ENCODE results near the gene TMOD3. TPM values are rescaled to one million over a fixed set of nuclear protein-coding genes. Genes with fewer than 3 reads are reported as not detected.

The TMOD3 gene
- total and polyA plus RNA-seq, 5 experiments from 2014 or later = 27.6 to 56.7 (median 32.6) TPM

- POLR2A ChIA-PET = interaction anchor here (0.7 kb wide), 1 partner anchor 18 kb away, joined by 4 read pairs; no protein-coding TSS in a partner anchor
- peaks cover under 1 to 49% (median 1%) of the 10 kb centered on the region in 3 donors for H3K36me3 Mint-ChIP-seq
- no peak overlapping the region for H3K27ac Mint-ChIP-seq
- ATAC-seq (no peak), DNase-seq (no peak)
- peaks cover 0 to 10% (median 1%) of the 10 kb centered on the region in 4 donors for H3K4me1 Mint-ChIP-seq
- no peaks in the 10 kb centered on the region for H3K9me3 Mint-ChIP-seq
- H3K27me3 Mint-ChIP-seq = no peaks in the 10 kb centered on the region
- no peak overlapping the region for H3K4me3 Mint-ChIP-seq
Observed at GRCh38 chr15:51932161-51932560, 102.7 kb downstream of the TMOD3 start.

DNA sequence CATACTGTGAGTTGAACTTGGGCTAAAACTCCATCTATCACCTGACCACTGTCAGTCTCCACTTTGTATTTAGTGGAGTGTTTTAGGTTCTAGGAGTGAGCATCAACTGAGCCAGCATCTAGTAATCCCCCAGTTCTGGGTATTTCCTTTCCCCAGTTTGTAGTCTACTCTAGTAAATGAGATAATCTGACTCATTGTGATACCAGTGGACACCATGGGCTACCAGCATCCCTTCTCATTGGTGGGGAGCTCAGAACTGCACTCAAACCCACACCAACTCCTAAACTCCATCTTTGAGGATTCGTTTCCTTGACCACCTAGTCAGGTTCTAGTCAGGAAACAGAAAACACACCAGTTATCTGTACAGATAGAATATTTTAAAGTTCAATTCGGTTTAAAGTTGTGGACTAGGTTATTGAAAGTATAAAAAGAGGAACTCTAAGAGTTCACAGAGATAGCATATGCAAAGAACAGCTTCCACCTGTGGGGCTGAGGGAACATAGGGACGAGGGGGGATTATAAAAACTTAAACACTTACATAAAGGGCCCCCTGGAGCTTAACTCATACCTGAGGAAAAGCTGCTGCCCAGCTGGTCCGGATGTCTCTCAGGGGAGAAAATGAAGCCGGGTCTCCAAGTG, 106.1 kb downstream of the TMOD3 start:
- no peaks in the 10 kb centered on the region for H3K27me3 Mint-ChIP-seq
- ATAC-seq = no peak
- no peak overlapping the region for H3K4me3 Mint-ChIP-seq
- peak overlapping the region; percentile 35 to 87 (median 71) for H3K27ac Mint-ChIP-seq
- peaks cover 0 to 10% (median 1%) of the 10 kb centered on the region in 4 donors for H3K4me1 Mint-ChIP-seq
- DNase-seq = no peak
- POLR2A ChIA-PET = interaction anchor here (1.1 kb wide), 1 partner anchor 11 kb away, joined by 3 read pairs; no protein-coding TSS in a partner anchor
- peaks cover 4 to 59% (median 5%) of the 10 kb centered on the region in 3 donors for H3K36me3 Mint-ChIP-seq
- no peaks in the 10 kb centered on the region for H3K9me3 Mint-ChIP-seq

- Mint-ChIP-seq H3K4me3 (no peak overlapping the region), H3K27me3 (no peaks in the 10 kb centered on the region), H3K36me3 (peaks cover 4 to 63% (median 5%) of the 10 kb centered on the region in 3 donors), H3K27ac (peak overlapping the region in 8 of 10 donors; percentile 21 to 87 (median 70)), H3K4me1 (peaks cover 0 to 10% (median 1%) of the 10 kb centered on the region in 4 donors), H3K9me3 (no peaks in the 10 kb centered on the region)
- POLR2A ChIA-PET = no interaction called here
- no peak for DNase-seq
- ATAC-seq = no peak
Observed at GRCh38 chr15:51936105-51936478, 106.6 kb downstream of the TMOD3 start.

- no peaks in the 10 kb centered on the region for H3K9me3 Mint-ChIP-seq
- POLR2A ChIA-PET = no interaction called here
- H3K36me3 Mint-ChIP-seq = peaks cover 4 to 74% (median 15%) of the 10 kb centered on the region in 3 donors
- no peaks in the 10 kb centered on the region for H3K27me3 Mint-ChIP-seq
- ATAC-seq (no peak), DNase-seq (no peak)
- no peak overlapping the region for H3K4me3 Mint-ChIP-seq
- H3K4me1 Mint-ChIP-seq = peaks cover 5 to 10% (median 6%) of the 10 kb centered on the region in 4 donors
- peak overlapping the region in 4 of 10 donors; percentile 18 to 39 (median 30) for H3K27ac Mint-ChIP-seq
Observed at GRCh38 chr15:51938286-51938685, 108.8 kb downstream of the TMOD3 start.

- H3K9me3 Mint-ChIP-seq = no peaks in the 10 kb centered on the region
- POLR2A ChIA-PET = no interaction called here
- ATAC-seq (no peak), DNase-seq (no peak)
- H3K4me3 Mint-ChIP-seq = no peak overlapping the region
- peak overlapping the region in 3 of 10 donors; percentile 40 to 71 (median 61) for H3K27ac Mint-ChIP-seq
- peaks cover 4 to 81% (median 22%) of the 10 kb centered on the region in 3 donors for H3K36me3 Mint-ChIP-seq
- H3K27me3 Mint-ChIP-seq = no peaks in the 10 kb centered on the region
- H3K4me1 Mint-ChIP-seq = peaks cover 5 to 11% (median 8%) of the 10 kb centered on the region in 4 donors
Observed at GRCh38 chr15:51939216-51939615, 109.8 kb downstream of the TMOD3 start.

DNA sequence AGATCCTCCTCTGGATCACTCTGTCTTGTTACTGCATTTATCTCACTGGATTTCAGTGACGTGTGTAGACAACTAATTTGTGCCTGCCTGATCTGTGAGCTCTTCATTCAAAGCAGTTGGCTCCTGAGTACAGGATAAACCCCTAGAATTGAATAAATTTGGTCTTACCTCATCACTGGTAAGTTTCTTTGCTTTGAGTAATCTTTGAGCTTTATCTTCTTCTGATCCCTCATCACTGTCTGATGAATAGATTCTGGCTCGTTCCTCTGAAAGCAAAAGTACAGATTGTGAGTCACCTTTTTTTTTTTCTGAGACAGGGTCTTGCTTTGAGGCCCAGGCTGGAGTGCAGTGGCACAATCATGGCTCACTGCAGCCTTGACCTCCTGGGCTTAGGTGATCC, 117.7 kb downstream of the TMOD3 start:
- H3K27ac Mint-ChIP-seq = peak overlapping the region in 4 of 10 donors; percentile 28 to 73 (median 60)
- peaks cover 16 to 92% (median 36%) of the 10 kb centered on the region in 3 donors for H3K36me3 Mint-ChIP-seq
- no peak overlapping the region for H3K4me3 Mint-ChIP-seq
- no peaks in the 10 kb centered on the region for H3K9me3 Mint-ChIP-seq
- ATAC-seq = no peak
- POLR2A ChIA-PET = no interaction called here
- H3K4me1 Mint-ChIP-seq = peaks cover 0 to 7% (median 7%) of the 10 kb centered on the region in 4 donors
- no peaks in the 10 kb centered on the region for H3K27me3 Mint-ChIP-seq
- no peak for DNase-seq

DNA sequence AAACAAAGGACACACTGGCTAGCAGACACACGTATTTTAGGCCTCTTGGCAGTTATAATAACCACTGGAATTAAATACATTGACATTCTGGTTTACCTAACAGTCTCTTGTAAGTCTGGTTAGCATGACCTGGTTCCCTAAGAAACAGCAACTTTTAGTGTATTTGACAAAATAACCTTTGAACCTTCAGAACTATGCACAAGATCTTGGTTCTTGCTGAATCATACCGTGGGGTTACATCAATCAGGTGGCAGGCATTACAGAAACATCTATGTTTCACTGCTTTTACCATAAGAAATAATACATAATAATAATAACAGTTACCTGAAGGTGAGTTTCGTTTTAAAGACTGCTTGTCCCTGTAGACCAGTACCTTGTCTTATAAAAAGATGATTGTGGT, 123.4 kb downstream of the TMOD3 start:
- no peak overlapping the region for H3K27ac Mint-ChIP-seq
- peaks cover 16 to 88% (median 31%) of the 10 kb centered on the region in 3 donors for H3K36me3 Mint-ChIP-seq
- POLR2A ChIA-PET = no interaction called here
- H3K4me1 Mint-ChIP-seq = no peaks in the 10 kb centered on the region
- H3K9me3 Mint-ChIP-seq = no peaks in the 10 kb centered on the region
- DNase-seq (no peak), ATAC-seq (no peak)
- H3K27me3 Mint-ChIP-seq = no peaks in the 10 kb centered on the region
- no peak overlapping the region for H3K4me3 Mint-ChIP-seq

GRCh38 chr15:51955504-51955903, 126.1 kb downstream of the TMOD3 start:
- no peak overlapping the region for H3K4me3 Mint-ChIP-seq
- DNase-seq (no peak), ATAC-seq (no peak)
- no peaks in the 10 kb centered on the region for H3K27me3 Mint-ChIP-seq
- H3K36me3 Mint-ChIP-seq = peaks cover 15 to 85% (median 39%) of the 10 kb centered on the region in 3 donors
- POLR2A ChIA-PET = interaction anchor here (0.8 kb wide), 1 partner anchor 16 kb away, joined by 3 read pairs; the partner anchor contains the start of gene LEO1
- H3K27ac Mint-ChIP-seq = no peak overlapping the region
- H3K9me3 Mint-ChIP-seq = no peaks in the 10 kb centered on the region
- no peaks in the 10 kb centered on the region for H3K4me1 Mint-ChIP-seq

Other genes with a start within 250 kb of the TMOD3 start
- gene DMXL2, start 206.9 kb upstream of the TMOD3 start, total RNA-seq = 10 to 100 TPM in 1 of 2 experiments, 1 to 10 TPM in 1; 6.7 to 10.2 TPM
- gene DMXL2, start 206.9 kb upstream of the TMOD3 start, polyA plus RNA-seq = 1 to 10 TPM in 2 of 3 donors, under 1 TPM in 1; 0.68 to 1.7 (median 1.6) TPM
- not detected for gene SCG3, start 148.2 kb upstream of the TMOD3 start, total RNA-seq
- not detected for gene SCG3, start 148.2 kb upstream of the TMOD3 start, polyA plus RNA-seq
- 10 to 100 TPM; 28.0 to 28.9 TPM for gene LYSMD2, start 92.0 kb upstream of the TMOD3 start, total RNA-seq
- 10 to 100 TPM; 29.6 to 53.7 (median 35.8) TPM for gene LYSMD2, start 92.0 kb upstream of the TMOD3 start, polyA plus RNA-seq
- 10 to 100 TPM; 19.9 to 21.0 TPM for gene TMOD2, start 78.1 kb upstream of the TMOD3 start, total RNA-seq
- 1 to 10 TPM; 2.9 to 4.4 (median 3.5) TPM for gene TMOD2, start 78.1 kb upstream of the TMOD3 start, polyA plus RNA-seq
- 10 to 100 TPM; 20.2 to 20.9 TPM for gene LEO1, start 142.1 kb downstream of the TMOD3 start, total RNA-seq
- gene LEO1, start 142.1 kb downstream of the TMOD3 start, polyA plus RNA-seq = 10 to 100 TPM; 15.0 to 26.5 (median 19.6) TPM
- gene MAPK6, start 189.6 kb downstream of the TMOD3 start, total RNA-seq = 10 to 100 TPM; 19.8 to 21.7 TPM
- gene MAPK6, start 189.6 kb downstream of the TMOD3 start, polyA plus RNA-seq = 1 to 10 TPM; 5.3 to 6.3 (median 5.4) TPM

Measured in naive thymus-derived CD8-positive, alpha-beta T cell (primary cell).